Measurements from ENCODE around the gene STRA8. TPM values are rescaled to one million over a fixed set of nuclear protein-coding genes. Genes with fewer than 3 reads are reported as not detected.

The STRA8 gene
- total RNA-seq, 4 donors from 2014 or later, result not detected

GRCh38 chr7:135262623-135263320, 29.1 kb downstream of the STRA8 start:
- no peak overlapping the region for H3K4me3 ChIP-seq
- H3K27me3 ChIP-seq, result no peaks in the 10 kb centered on the region
- H3K27ac ChIP-seq, result no peak overlapping the region
- H3K4me1 ChIP-seq, result no peaks in the 10 kb centered on the region
- no peak for TF ChIP-seq CTCF (IDR thresholded peaks at IDR 0.05)
- no peak for TF ChIP-seq POLR2A (IDR thresholded peaks at IDR 0.05)
- no peaks in the 10 kb centered on the region for H3K36me3 ChIP-seq
- H3K9me3 ChIP-seq, result no peaks in the 10 kb centered on the region
- no peak for DNase-seq

- H3K4me1 ChIP-seq, result no peaks in the 10 kb centered on the region
- no peaks in the 10 kb centered on the region for H3K36me3 ChIP-seq
- H3K27ac ChIP-seq, result no peak overlapping the region
- TF ChIP-seq POLR2A (IDR thresholded peaks at IDR 0.05), result no peak
- no peak for TF ChIP-seq CTCF (IDR thresholded peaks at IDR 0.05)
- no peaks in the 10 kb centered on the region for H3K9me3 ChIP-seq
- H3K27me3 ChIP-seq, result no peaks in the 10 kb centered on the region
- no peak overlapping the region for H3K4me3 ChIP-seq
- DNase-seq, result no peak
Measured at GRCh38 chr7:135263321-135263970, 29.8 kb downstream of the STRA8 start.

- H3K36me3 ChIP-seq, result no peaks in the 10 kb centered on the region
- no peak overlapping the region for H3K4me3 ChIP-seq
- H3K27ac ChIP-seq, result no peak overlapping the region
- no peak for DNase-seq
- no peaks in the 10 kb centered on the region for H3K27me3 ChIP-seq
- TF ChIP-seq POLR2A (IDR thresholded peaks at IDR 0.05) (no peak), CTCF (IDR thresholded peaks at IDR 0.05) (no peak)
- no peaks in the 10 kb centered on the region for H3K9me3 ChIP-seq
- H3K4me1 ChIP-seq, result no peaks in the 10 kb centered on the region
Measured at GRCh38 chr7:135265637-135266036, 32.0 kb downstream of the STRA8 start.

- Histone ChIP-seq H3K36me3 (no peaks in the 10 kb centered on the region), H3K4me3 (no peak overlapping the region), H3K27me3 (no peaks in the 10 kb centered on the region), H3K27ac (no peak overlapping the region), H3K4me1 (no peaks in the 10 kb centered on the region), H3K9me3 (no peaks in the 10 kb centered on the region)
- TF ChIP-seq CTCF (IDR thresholded peaks at IDR 0.05), result no peak
- no peak for TF ChIP-seq POLR2A (IDR thresholded peaks at IDR 0.05)
- no peak for DNase-seq
Measured at GRCh38 chr7:135269921-135270320, 36.3 kb downstream of the STRA8 start.

GRCh38 chr7:135270577-135271254, 37.1 kb downstream of the STRA8 start:
- TF ChIP-seq POLR2A (IDR thresholded peaks at IDR 0.05) (no peak), CTCF (IDR thresholded peaks at IDR 0.05) (no peak)
- no peaks in the 10 kb centered on the region for H3K27me3 ChIP-seq
- no peak for DNase-seq
- H3K4me3 ChIP-seq, result no peak overlapping the region
- H3K4me1 ChIP-seq, result no peaks in the 10 kb centered on the region
- no peak overlapping the region for H3K27ac ChIP-seq
- no peaks in the 10 kb centered on the region for H3K9me3 ChIP-seq
- no peaks in the 10 kb centered on the region for H3K36me3 ChIP-seq
